GM18499 (cell line): ENCODE results near the gene FUOM.
"Not testable (repeated sequence)": the region's sequence is repeated elsewhere in the genome, so short reads cannot be mapped to it uniquely, and the experiment has no call there.

ENCODE experiments used
- ATAC-seq: cut with Tn5 transposase; IDR thresholded peaks from one replicate; pipeline ENCODE4 v1.9.1; 2021; ENCODE audit warnings: moderate number of reproducible peaks; ENCODE audit not compliant: insufficient read depth, unreplicated experiment

FUOM gene

GRCh38 chr10:133370030-133370786 is 12.4 kb upstream of the FUOM start:
- ATAC-seq, result no peak

- ATAC-seq, result no peak
Observed at GRCh38 chr10:133368153-133368552, 10.3 kb upstream of the FUOM start.

- not testable (repeated sequence) for ATAC-seq
Observed at GRCh38 chr10:133367461-133367860, 9.6 kb upstream of the FUOM start.

- ATAC-seq, result no peak
Observed at GRCh38 chr10:133366751-133367150, 8.9 kb upstream of the FUOM start.

GRCh38 chr10:133366130-133366478 is 8.3 kb upstream of the FUOM start:
- ATAC-seq, result no peak

GRCh38 chr10:133365461-133366129 is 7.8 kb upstream of the FUOM start:
- no peak for ATAC-seq

GRCh38 chr10:133364645-133365431 is 7.0 kb upstream of the FUOM start:
- no peak for ATAC-seq

- ATAC-seq, result no peak
Observed at GRCh38 chr10:133362846-133363245, 5.0 kb upstream of the FUOM start.

- ATAC-seq, result no peak
Observed at GRCh38 chr10:133361773-133362441, 4.1 kb upstream of the FUOM start.

- no peak for ATAC-seq
Observed at GRCh38 chr10:133361227-133361626, 3.4 kb upstream of the FUOM start.

- ATAC-seq, result no peak
Observed at GRCh38 chr10:133359972-133360610, 2.3 kb upstream of the FUOM start.

- ATAC-seq, result no peak
Observed at GRCh38 chr10:133359554-133359971, 1.7 kb upstream of the FUOM start.

GRCh38 chr10:133358925-133359310 is 1.1 kb upstream of the FUOM start:
- ATAC-seq, result no peak

- ATAC-seq, result no peak
Observed at GRCh38 chr10:133358162-133358924, 524 bp upstream of the FUOM start.

GRCh38 chr10:133356549-133357284 is 1.1 kb downstream of the FUOM start:
- ATAC-seq, result no peak

GRCh38 chr10:133355991-133356390 is 1.8 kb downstream of the FUOM start:
- ATAC-seq, result no peak

GRCh38 chr10:133355266-133355665 is 2.6 kb downstream of the FUOM start:
- no peak for ATAC-seq

- no peak for ATAC-seq
Observed at GRCh38 chr10:133354672-133355240, 3.1 kb downstream of the FUOM start.
